ENCODE measurements around the gene SEC14L2. TPM values are rescaled to one million over a fixed set of nuclear protein-coding genes. Genes with fewer than 3 reads are reported as not detected.

The SEC14L2 gene
- total and polyA plus RNA-seq, 2 experiments from 2014 or later = 2.5 to 4.2 TPM

GRCh38 chr22:30373331-30374325 lies 23.2 kb upstream of the SEC14L2 start:
- Histone ChIP-seq H3K79me2 (replicated peaks; ENCODE audit: insufficient read depth) (no peaks in the 10 kb centered on the region), H4K20me1 (replicated peaks; ENCODE audit: insufficient read depth) (no peaks in the 10 kb centered on the region), H3K4me2 (no peak overlapping the region), H3K9me2 (ENCODE audit: insufficient read depth) (no peaks in the 10 kb centered on the region), H3K4me1 (ENCODE audit: insufficient read depth) (no peaks in the 10 kb centered on the region), H3K4me3 (no peak overlapping the region), H3K27me3 (ENCODE audit: insufficient read depth) (no peaks in the 10 kb centered on the region), H3K27ac (ENCODE audit: low read depth) (no peak overlapping the region), H3F3A (replicated peaks; ENCODE audit: low read depth) (no peaks in the 10 kb centered on the region; the same call in 1 of the 2 replicates), H2AFZ (no peak overlapping the region), H3K36me3 (ENCODE audit: insufficient read depth) (no peaks in the 10 kb centered on the region)
- H3K9me3 Mint-ChIP-seq = no peaks in the 10 kb centered on the region; the same call in 2 of the 3 replicates
- H3K4me3 Mint-ChIP-seq = no peak overlapping the region
- DNase-seq (ENCODE audit: low spot score) (no peak), ATAC-seq (peak; percentile 8; the same call in 2 of the 3 replicates)
- peaks cover 19% of the 10 kb centered on the region for H3K27me3 Mint-ChIP-seq (ENCODE audit: insufficient read depth, low read depth, poor library complexity)
- H3K36me3 Mint-ChIP-seq (ENCODE audit: low read depth) = peaks cover 8% of the 10 kb centered on the region
- peaks cover 5% of the 10 kb centered on the region for H3K4me1 Mint-ChIP-seq
- no peak overlapping the region for H3K27ac Mint-ChIP-seq
- TF ChIP-seq NANOG (IDR thresholded peaks at IDR 0.05; ENCODE audit: borderline replicate concordance) = no peak

DNA sequence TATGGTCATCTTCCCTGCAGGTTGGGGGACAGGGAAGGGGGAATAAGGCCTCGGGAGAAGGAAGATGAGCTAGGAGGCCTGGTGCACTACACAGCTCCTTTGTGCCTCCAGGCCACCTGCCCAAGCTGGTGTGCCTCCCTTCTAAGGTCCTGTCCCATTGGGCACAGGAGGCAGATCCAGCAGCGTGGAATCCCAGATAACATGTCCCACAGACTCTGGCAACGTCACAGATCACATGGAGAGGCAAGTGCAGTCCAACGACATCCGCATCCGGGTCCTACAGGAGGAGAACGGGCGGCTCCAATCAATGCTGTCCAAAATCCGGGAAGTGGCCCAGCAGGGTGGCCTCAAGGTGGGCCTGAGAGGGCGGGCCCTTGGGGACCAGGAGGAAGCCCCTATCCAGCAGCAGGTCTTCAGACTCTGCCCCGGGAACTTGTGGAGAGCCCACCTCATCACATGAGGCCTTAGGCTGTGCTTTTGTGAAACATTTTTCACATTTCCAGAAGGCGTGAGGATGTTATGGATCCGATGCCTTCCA lies 21.4 kb upstream of the SEC14L2 start:
- Histone ChIP-seq H3K4me2 (no peak overlapping the region), H3K9me2 (ENCODE audit: insufficient read depth) (no peaks in the 10 kb centered on the region), H3K27ac (ENCODE audit: low read depth) (no peak overlapping the region), H3K27me3 (ENCODE audit: insufficient read depth) (no peaks in the 10 kb centered on the region), H3K36me3 (ENCODE audit: insufficient read depth) (no peaks in the 10 kb centered on the region), H3F3A (replicated peaks; ENCODE audit: low read depth) (no peaks in the 10 kb centered on the region; the same call in 1 of the 2 replicates), H3K4me1 (ENCODE audit: insufficient read depth) (no peaks in the 10 kb centered on the region), H3K4me3 (no peak overlapping the region), H2AFZ (no peak overlapping the region), H3K79me2 (replicated peaks; ENCODE audit: insufficient read depth) (no peaks in the 10 kb centered on the region), H4K20me1 (replicated peaks; ENCODE audit: insufficient read depth) (no peaks in the 10 kb centered on the region)
- Mint-ChIP-seq H3K4me1 (peaks cover 5% of the 10 kb centered on the region), H3K27ac (no peak overlapping the region), H3K36me3 (ENCODE audit: low read depth) (peaks cover 9% of the 10 kb centered on the region), H3K9me3 (no peaks in the 10 kb centered on the region; the same call in 2 of the 3 replicates), H3K27me3 (ENCODE audit: insufficient read depth, low read depth, poor library complexity) (peaks cover 16% of the 10 kb centered on the region), H3K4me3 (no peak overlapping the region)
- ATAC-seq (no peak), DNase-seq (ENCODE audit: low spot score) (no peak)
- TF ChIP-seq STAT1 (IDR thresholded peaks at IDR 0.05; ENCODE audit: unreplicated experiment) = no peak
- TF ChIP-seq, protein P1, sequence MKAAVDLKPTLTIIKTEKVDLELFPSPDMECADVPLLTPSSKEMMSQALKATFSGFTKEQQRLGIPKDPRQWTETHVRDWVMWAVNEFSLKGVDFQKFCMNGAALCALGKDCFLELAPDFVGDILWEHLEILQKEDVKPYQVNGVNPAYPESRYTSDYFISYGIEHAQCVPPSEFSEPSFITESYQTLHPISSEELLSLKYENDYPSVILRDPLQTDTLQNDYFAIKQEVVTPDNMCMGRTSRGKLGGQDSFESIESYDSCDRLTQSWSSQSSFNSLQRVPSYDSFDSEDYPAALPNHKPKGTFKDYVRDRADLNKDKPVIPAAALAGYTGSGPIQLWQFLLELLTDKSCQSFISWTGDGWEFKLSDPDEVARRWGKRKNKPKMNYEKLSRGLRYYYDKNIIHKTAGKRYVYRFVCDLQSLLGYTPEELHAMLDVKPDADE (IDR thresholded peaks at IDR 0.05) = no peak
- TF ChIP-seq ZNF114 (CRISPR knock-in tag; IDR thresholded peaks at IDR 0.05) = no peak
- TF ChIP-seq CREB1 (CRISPR knock-in tag; IDR thresholded peaks at IDR 0.05; ENCODE audit: low read depth) = no peak
- no peak for TF ChIP-seq JUNB (IDR thresholded peaks at IDR 0.05; ENCODE audit: unreplicated experiment)
- TF ChIP-seq EZH2phosphoT487 (IDR thresholded peaks at IDR 0.05; ENCODE audit: unreplicated experiment) = no peak
- no peak for TF ChIP-seq CTCF (conservative IDR thresholded peaks at IDR 0.05; ENCODE audit: low read depth in 2 of 2)
- no peak for TF ChIP-seq ZNF331 (CRISPR knock-in tag; IDR thresholded peaks at IDR 0.05; ENCODE audit: low read depth)
- TF ChIP-seq NANOG (IDR thresholded peaks at IDR 0.05; ENCODE audit: borderline replicate concordance) = no peak
- TF ChIP-seq POLR2AphosphoS5 (IDR thresholded peaks at IDR 0.05; ENCODE audit: low read depth) = no peak
- TF ChIP-seq EZH2 (IDR thresholded peaks at IDR 0.05; ENCODE audit: low read depth, unreplicated experiment) = no peak
